Measurements from ENCODE around the gene PTPRG.

The PTPRG gene

GRCh38 chr3:62013951-62014350 is 452.6 kb downstream of the PTPRG start:
- no peaks in the 10 kb centered on the region for H3K36me3 ChIP-seq (ENCODE audit: low read depth)
- no peaks in the 10 kb centered on the region for H3K4me1 ChIP-seq (ENCODE audit: insufficient read depth, poor library complexity, severe bottlenecking)
- DNase-seq (ENCODE audit: low spot score): no peak
- no peak overlapping the region for H3K4me3 ChIP-seq (ENCODE audit: severe bottlenecking)
- no peaks in the 10 kb centered on the region for H3K9me3 ChIP-seq (ENCODE audit: severe bottlenecking)
- no peaks in the 10 kb centered on the region for H3K27me3 ChIP-seq (ENCODE audit: insufficient read depth, poor library complexity, severe bottlenecking)
- H3K27ac ChIP-seq (ENCODE audit: poor library complexity, severe bottlenecking): no peak overlapping the region
- no peak for TF ChIP-seq CTCF (IDR thresholded peaks at IDR 0.05; ENCODE audit: poor library complexity, severe bottlenecking)
- no peak for ATAC-seq (ENCODE audit: low read depth)

- TF ChIP-seq CTCF (IDR thresholded peaks at IDR 0.05; ENCODE audit: poor library complexity, severe bottlenecking): no peak
- ATAC-seq (ENCODE audit: low read depth) (no peak), DNase-seq (ENCODE audit: low spot score) (no peak)
- no peaks in the 10 kb centered on the region for H3K27me3 ChIP-seq (ENCODE audit: insufficient read depth, poor library complexity, severe bottlenecking)
- no peak overlapping the region for H3K27ac ChIP-seq (ENCODE audit: poor library complexity, severe bottlenecking)
- H3K4me1 ChIP-seq (ENCODE audit: insufficient read depth, poor library complexity, severe bottlenecking): no peaks in the 10 kb centered on the region
- no peaks in the 10 kb centered on the region for H3K36me3 ChIP-seq (ENCODE audit: low read depth)
- H3K4me3 ChIP-seq (ENCODE audit: severe bottlenecking): no peak overlapping the region
- H3K9me3 ChIP-seq (ENCODE audit: severe bottlenecking): no peaks in the 10 kb centered on the region
These were observed 453.7 kb downstream of the PTPRG start for GRCh38 chr3:62015111-62015510.

GRCh38 chr3:62019906-62020305 is 458.5 kb downstream of the PTPRG start:
- Histone ChIP-seq H3K36me3 (ENCODE audit: low read depth) (no peaks in the 10 kb centered on the region), H3K27me3 (ENCODE audit: insufficient read depth, poor library complexity, severe bottlenecking) (no peaks in the 10 kb centered on the region), H3K4me3 (ENCODE audit: severe bottlenecking) (no peak overlapping the region), H3K9me3 (ENCODE audit: severe bottlenecking) (no peaks in the 10 kb centered on the region), H3K27ac (ENCODE audit: poor library complexity, severe bottlenecking) (no peak overlapping the region), H3K4me1 (ENCODE audit: insufficient read depth, poor library complexity, severe bottlenecking) (no peaks in the 10 kb centered on the region)
- TF ChIP-seq CTCF (IDR thresholded peaks at IDR 0.05; ENCODE audit: poor library complexity, severe bottlenecking): no peak
- DNase-seq (ENCODE audit: low spot score) (no peak), ATAC-seq (ENCODE audit: low read depth) (no peak)

- Histone ChIP-seq H3K4me1 (ENCODE audit: insufficient read depth, poor library complexity, severe bottlenecking) (no peaks in the 10 kb centered on the region), H3K9me3 (ENCODE audit: severe bottlenecking) (no peaks in the 10 kb centered on the region), H3K27ac (ENCODE audit: poor library complexity, severe bottlenecking) (no peak overlapping the region), H3K36me3 (ENCODE audit: low read depth) (no peaks in the 10 kb centered on the region), H3K27me3 (ENCODE audit: insufficient read depth, poor library complexity, severe bottlenecking) (no peaks in the 10 kb centered on the region), H3K4me3 (ENCODE audit: severe bottlenecking) (no peak overlapping the region)
- ATAC-seq (ENCODE audit: low read depth): no peak
- no peak for DNase-seq (ENCODE audit: low spot score)
- no peak for TF ChIP-seq CTCF (IDR thresholded peaks at IDR 0.05; ENCODE audit: poor library complexity, severe bottlenecking)
These were observed 459.3 kb downstream of the PTPRG start for GRCh38 chr3:62020706-62021105.

- no peak overlapping the region for H3K4me3 ChIP-seq (ENCODE audit: severe bottlenecking)
These were observed 460.9 kb downstream of the PTPRG start for GRCh38 chr3:62022312-62022711.

More at GRCh38 chr3:62022312-62022711, 460.9 kb downstream of the PTPRG start:
- H3K36me3 ChIP-seq (ENCODE audit: low read depth): no peaks in the 10 kb centered on the region
- ATAC-seq (ENCODE audit: low read depth) (no peak), DNase-seq (ENCODE audit: low spot score) (no peak)
- no peaks in the 10 kb centered on the region for H3K9me3 ChIP-seq (ENCODE audit: severe bottlenecking)
- H3K4me1 ChIP-seq (ENCODE audit: insufficient read depth, poor library complexity, severe bottlenecking): no peaks in the 10 kb centered on the region
- H3K27me3 ChIP-seq (ENCODE audit: insufficient read depth, poor library complexity, severe bottlenecking): no peaks in the 10 kb centered on the region
- TF ChIP-seq CTCF (IDR thresholded peaks at IDR 0.05; ENCODE audit: poor library complexity, severe bottlenecking): no peak
- H3K27ac ChIP-seq (ENCODE audit: poor library complexity, severe bottlenecking): no peak overlapping the region

Measured in RWPE2 (cell line).